ENCODE measurements around the gene RAB1B. TPM values are rescaled to one million over a fixed set of nuclear protein-coding genes. Genes with fewer than 3 reads are reported as not detected.

Gene RAB1B
- total RNA-seq, 2 donors from 2014 or later = 72.8 to 89.1 TPM

DNA sequence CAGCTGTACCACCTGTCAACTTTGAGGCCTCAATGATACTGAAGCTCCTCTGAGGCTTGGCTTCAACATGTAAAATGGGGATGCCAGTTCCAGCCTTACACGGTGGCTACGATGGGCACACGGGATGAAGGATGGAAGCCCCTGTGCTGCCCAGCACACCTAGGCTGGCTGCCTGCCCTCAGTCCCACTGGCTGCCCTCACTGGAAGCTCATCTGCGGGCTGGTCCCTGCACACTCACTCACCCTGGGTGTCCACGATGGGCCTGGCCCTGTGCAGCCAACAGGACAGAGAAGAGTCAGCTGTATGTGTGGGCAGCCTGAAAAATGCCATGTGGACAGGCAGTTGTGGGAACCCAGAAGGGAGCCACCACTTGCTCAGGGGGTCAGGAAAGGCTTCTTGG lies 18.3 kb downstream of the RAB1B start:
- Mint-ChIP-seq H3K36me3 (ENCODE audit: low read depth) (no peaks in the 10 kb centered on the region), H3K27me3 (no peaks in the 10 kb centered on the region), H3K27ac (peak overlapping the region; percentile 63), H3K4me1 (peaks cover 32% of the 10 kb centered on the region), H3K4me3 (peak overlapping the region; percentile 90)
- DNase-seq = no peak
- ATAC-seq = no peak
- no peaks in the 10 kb centered on the region for H3K9me3 ChIP-seq (ENCODE audit: control insufficient read depth, low read length, poor library complexity, severe bottlenecking)

GRCh38 chr11:66287211-66287888 lies 18.9 kb downstream of the RAB1B start:
- no peak for ATAC-seq
- Mint-ChIP-seq H3K27ac (peak overlapping the region; percentile 89), H3K27me3 (peaks cover under 1% of the 10 kb centered on the region)

GRCh38 chr11:66287889-66288670 lies 19.6 kb downstream of the RAB1B start:
- H3K27me3 Mint-ChIP-seq = peaks cover 7% of the 10 kb centered on the region
- no peaks in the 10 kb centered on the region for H3K36me3 Mint-ChIP-seq (ENCODE audit: low read depth)
- no peaks in the 10 kb centered on the region for H3K9me3 ChIP-seq (ENCODE audit: control insufficient read depth, low read length, poor library complexity, severe bottlenecking)
- DNase-seq (no peak), ATAC-seq (no peak)
- peaks cover 26% of the 10 kb centered on the region for H3K4me1 Mint-ChIP-seq
- peak overlapping the region; percentile 90 for H3K4me3 Mint-ChIP-seq
- peak overlapping the region; percentile 89 for H3K27ac Mint-ChIP-seq

More at GRCh38 chr11:66287211-66287888, 18.9 kb downstream of the RAB1B start:
- H3K4me3 Mint-ChIP-seq = peak overlapping the region; percentile 90
- no peak for DNase-seq
- peaks cover 27% of the 10 kb centered on the region for H3K4me1 Mint-ChIP-seq
- H3K36me3 Mint-ChIP-seq (ENCODE audit: low read depth) = no peaks in the 10 kb centered on the region
- H3K9me3 ChIP-seq (ENCODE audit: control insufficient read depth, low read length, poor library complexity, severe bottlenecking) = no peaks in the 10 kb centered on the region

DNA sequence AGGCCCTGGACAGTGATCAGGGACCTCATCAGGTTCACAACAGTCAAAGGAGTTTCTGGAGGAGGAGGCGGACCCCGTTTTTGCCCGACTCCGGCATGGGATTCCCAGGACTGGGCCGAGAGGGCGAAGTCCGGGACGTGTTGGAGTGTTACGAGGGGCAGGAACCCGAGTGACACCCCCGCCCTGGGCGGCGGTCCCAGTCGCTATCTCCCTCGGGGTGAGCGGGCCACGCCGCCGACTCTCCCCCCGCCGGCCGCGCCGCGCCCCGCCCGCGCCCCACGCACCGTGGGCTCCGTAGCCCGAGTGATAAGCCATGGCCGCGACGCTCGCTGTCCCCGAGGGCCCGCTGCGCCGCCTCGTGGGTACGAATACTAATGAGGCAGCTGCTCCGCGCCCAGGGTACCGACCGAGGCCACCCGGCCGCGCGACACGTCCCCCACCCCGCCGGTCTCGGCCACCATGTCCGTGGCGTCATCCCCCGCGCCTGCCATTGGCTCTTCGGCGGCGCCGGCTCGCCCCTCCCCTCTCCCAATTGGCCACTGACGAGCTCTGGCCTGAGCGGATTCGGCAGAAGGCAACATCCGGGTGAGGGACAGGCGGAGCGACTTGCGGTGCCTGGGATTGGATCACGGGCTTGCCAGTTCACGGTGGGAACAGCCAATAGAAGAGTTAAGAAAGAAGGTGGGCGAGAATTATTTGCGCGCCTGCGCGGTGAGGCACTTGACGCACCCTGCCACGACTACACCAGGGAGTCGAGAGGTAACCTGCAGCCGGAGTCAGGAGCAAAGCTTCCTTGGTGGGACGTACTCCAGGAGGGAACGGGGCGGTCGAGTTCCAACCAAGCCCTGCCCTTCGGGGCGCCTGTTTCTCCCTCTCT lies 20.5 kb downstream of the RAB1B start, which contains the start of gene YIF1A:
YIF1A (minus strand) TSS at position 473 of the 877 bp plus-strand sequence; CDS start at position 315, 158 bp downstream.
- Mint-ChIP-seq H3K4me1 (peaks cover 29% of the 10 kb centered on the region), H3K36me3 (ENCODE audit: low read depth) (no peaks in the 10 kb centered on the region), H3K27me3 (peaks cover 14% of the 10 kb centered on the region), H3K27ac (peak within 1 kb of the TSS; percentile 89), H3K4me3 (peak within 1 kb of the TSS; percentile 90)
- peak; percentile 91 for ATAC-seq
- peak; percentile 97 to 98 (median 97) for DNase-seq
- no peaks in the 10 kb centered on the region for H3K9me3 ChIP-seq (ENCODE audit: control insufficient read depth, low read length, poor library complexity, severe bottlenecking)

DNA sequence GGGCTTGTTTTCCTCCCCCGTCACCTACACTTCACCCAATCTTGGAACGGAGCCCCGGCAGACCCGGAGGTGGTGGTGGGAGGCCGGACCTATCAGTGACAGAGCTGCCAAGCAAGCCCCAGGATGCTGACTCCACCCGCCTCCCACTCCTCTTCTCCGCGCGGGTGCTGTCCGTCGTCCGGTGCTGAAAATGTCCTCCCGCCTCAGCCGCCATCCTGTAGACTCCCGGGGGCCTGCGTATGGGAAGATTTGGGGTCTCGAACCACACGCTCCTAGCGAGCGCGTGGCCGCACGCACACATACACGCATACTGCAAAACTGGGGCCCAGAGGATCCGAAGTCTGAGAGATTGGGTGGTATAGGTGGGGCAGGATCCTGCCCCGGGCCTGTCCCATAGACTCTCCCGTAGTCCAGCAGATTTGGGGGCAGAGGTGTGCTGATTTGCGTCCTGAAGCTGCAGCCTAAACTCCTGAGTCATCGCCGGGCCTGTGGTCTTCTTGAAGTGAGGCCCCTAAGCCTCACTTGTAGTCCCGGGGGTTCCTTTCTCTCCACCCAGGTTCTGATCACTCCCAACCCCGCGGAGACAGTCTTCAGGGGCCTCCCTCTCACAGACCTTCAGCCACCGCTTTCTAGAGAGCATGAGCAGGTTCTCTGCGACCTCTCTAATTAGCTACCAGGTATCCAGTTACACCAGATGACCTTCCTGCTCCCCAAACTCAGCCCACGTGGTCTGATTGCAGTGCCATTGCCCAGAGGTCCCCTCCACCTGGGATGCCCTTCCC lies 21.3 kb downstream of the RAB1B start:
- H3K9me3 ChIP-seq (ENCODE audit: control insufficient read depth, low read length, poor library complexity, severe bottlenecking) = no peaks in the 10 kb centered on the region
- Mint-ChIP-seq H3K4me1 (peaks cover 29% of the 10 kb centered on the region), H3K27me3 (peaks cover 14% of the 10 kb centered on the region), H3K36me3 (ENCODE audit: low read depth) (no peaks in the 10 kb centered on the region), H3K27ac (peak overlapping the region; percentile 89), H3K4me3 (peak overlapping the region; percentile 90)
- ATAC-seq = peak; percentile 56
- DNase-seq = peak in 2 of 3 donors; percentile 58 to 65

DNA sequence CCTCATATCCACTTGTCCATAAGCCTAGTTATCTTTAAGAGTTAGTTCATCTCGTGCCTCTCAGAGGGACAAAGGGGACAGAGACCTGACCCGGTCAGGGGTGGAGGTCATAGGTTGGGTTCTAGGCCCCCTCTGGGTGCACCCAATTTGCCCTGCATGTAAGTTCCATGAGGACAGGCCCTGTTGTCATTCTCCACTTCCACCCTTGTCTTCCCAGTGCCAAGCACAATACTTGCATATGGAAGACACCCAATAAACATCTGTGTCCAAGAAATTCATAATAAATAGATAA lies 21.8 kb downstream of the RAB1B start:
- peaks cover 14% of the 10 kb centered on the region for H3K27me3 Mint-ChIP-seq
- no peaks in the 10 kb centered on the region for H3K36me3 Mint-ChIP-seq (ENCODE audit: low read depth)
- no peak overlapping the region for H3K27ac Mint-ChIP-seq
- peaks cover 29% of the 10 kb centered on the region for H3K4me1 Mint-ChIP-seq
- DNase-seq (no peak), ATAC-seq (no peak)
- H3K9me3 ChIP-seq (ENCODE audit: control insufficient read depth, low read length, poor library complexity, severe bottlenecking) = no peaks in the 10 kb centered on the region
- H3K4me3 Mint-ChIP-seq = peak overlapping the region; percentile 90

DNA sequence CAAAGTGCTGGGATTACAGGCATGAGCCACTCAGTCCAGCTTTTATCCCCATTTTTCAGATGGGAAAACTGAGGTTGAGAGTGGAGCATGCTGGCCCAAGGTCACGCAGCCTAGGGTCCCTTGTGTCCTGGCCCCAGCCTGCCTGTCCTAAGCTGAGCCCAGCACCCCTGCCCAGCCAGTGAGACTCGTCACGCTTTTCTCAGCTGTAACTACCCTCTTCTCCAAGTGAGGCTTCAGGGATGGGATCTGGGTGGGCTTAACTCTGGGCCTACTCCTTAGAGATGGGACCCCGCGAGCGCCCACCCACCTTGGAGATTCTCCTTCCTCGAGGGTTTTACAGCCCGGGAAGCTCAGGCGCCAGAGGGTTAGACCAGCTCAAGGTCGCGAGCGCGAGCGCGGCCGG lies 22.9 kb downstream of the RAB1B start:
- DNase-seq (no peak), ATAC-seq (no peak)
- Mint-ChIP-seq H3K27ac (no peak overlapping the region), H3K36me3 (ENCODE audit: low read depth) (no peaks in the 10 kb centered on the region), H3K27me3 (peaks cover 14% of the 10 kb centered on the region), H3K4me3 (peak overlapping the region; percentile 28), H3K4me1 (peaks cover 28% of the 10 kb centered on the region)
- no peaks in the 10 kb centered on the region for H3K9me3 ChIP-seq (ENCODE audit: control insufficient read depth, low read length, poor library complexity, severe bottlenecking)

DNA sequence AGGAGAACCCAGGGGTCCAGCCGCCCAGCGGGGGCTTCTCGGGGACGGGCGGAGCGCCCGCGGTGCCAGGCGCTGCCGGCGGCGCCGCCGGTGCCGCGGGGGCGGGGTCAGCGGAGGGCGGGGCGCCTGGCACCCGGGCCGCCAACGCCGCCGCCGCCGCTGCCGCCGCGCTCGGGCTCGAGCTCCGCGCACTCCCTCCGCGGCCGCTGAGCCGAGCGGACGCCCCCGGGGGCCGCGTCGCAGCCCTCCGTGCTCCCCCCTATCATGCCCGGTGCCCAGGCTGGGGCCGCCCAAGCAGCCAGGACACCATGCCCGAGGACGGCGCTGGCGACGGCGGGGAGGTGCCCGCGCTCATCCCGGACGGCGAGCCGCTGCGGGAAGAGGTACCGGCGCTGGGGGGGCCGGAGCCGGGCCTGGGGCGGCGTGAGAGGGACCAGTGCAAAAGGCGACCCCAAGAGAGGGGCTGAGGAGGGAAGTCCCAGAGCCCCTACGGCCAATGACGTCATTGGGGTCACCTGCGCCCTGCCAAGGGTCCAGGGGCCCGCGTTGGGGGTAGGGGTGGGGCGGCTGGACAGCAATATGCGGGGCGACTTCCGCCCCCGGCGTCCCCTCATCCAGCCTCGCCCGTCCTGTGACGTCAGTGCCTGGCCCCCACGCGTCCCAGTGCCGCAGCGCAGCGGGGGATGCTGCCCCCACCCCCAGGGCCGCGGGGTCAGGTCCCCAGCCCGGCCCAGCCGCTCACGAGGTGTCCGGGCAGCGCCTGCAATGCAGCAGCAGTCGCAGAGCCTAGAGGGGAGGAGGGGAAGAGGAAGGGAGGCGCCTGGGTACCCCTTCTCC lies 23.5 kb downstream of the RAB1B start, which contains the start of gene TMEM151A:
TMEM151A (plus strand) TSS at position 189 of the 837 bp plus-strand sequence; CDS start at position 309, 120 bp downstream.
- no peak within 1 kb of the TSS for H3K27ac Mint-ChIP-seq
- ATAC-seq (no peak), DNase-seq (peak in 2 of 3 donors; percentile 33 to 56)
- peaks cover 28% of the 10 kb centered on the region for H3K4me1 Mint-ChIP-seq
- H3K9me3 ChIP-seq (ENCODE audit: control insufficient read depth, low read length, poor library complexity, severe bottlenecking) = no peaks in the 10 kb centered on the region
- peaks cover 14% of the 10 kb centered on the region for H3K27me3 Mint-ChIP-seq
- H3K36me3 Mint-ChIP-seq (ENCODE audit: low read depth) = no peaks in the 10 kb centered on the region
- peak within 1 kb of the TSS; percentile 90 for H3K4me3 Mint-ChIP-seq

GRCh38 chr11:66292543-66293332 lies 24.3 kb downstream of the RAB1B start:
- no peaks in the 10 kb centered on the region for H3K9me3 ChIP-seq (ENCODE audit: control insufficient read depth, low read length, poor library complexity, severe bottlenecking)
- H3K36me3 Mint-ChIP-seq (ENCODE audit: low read depth) = no peaks in the 10 kb centered on the region
- peak overlapping the region; percentile 72 for H3K4me3 Mint-ChIP-seq
- no peak overlapping the region for H3K27ac Mint-ChIP-seq
- H3K27me3 Mint-ChIP-seq = peaks cover 14% of the 10 kb centered on the region
- peaks cover 28% of the 10 kb centered on the region for H3K4me1 Mint-ChIP-seq
- no peak for DNase-seq
- ATAC-seq = no peak

- Mint-ChIP-seq H3K4me3 (peak overlapping the region; percentile 25), H3K27me3 (peaks cover 14% of the 10 kb centered on the region), H3K36me3 (ENCODE audit: low read depth) (no peaks in the 10 kb centered on the region), H3K4me1 (peaks cover 28% of the 10 kb centered on the region), H3K27ac (no peak overlapping the region)
- no peak for DNase-seq
- H3K9me3 ChIP-seq (ENCODE audit: control insufficient read depth, low read length, poor library complexity, severe bottlenecking) = no peaks in the 10 kb centered on the region
- no peak for ATAC-seq
Observed at GRCh38 chr11:66293352-66293751, 24.9 kb downstream of the RAB1B start.

Data from T-helper 17 cell (primary cell).